Activated CD4-positive, alpha-beta memory T cell treated with anti-CD3 and anti-CD28 coated beads, Interleukin-2, amount 10 ng/mL, durations not matched to agents 7 days and 5 days (primary cell): ENCODE data around the gene EEF2. TPM values are rescaled to one million over a fixed set of nuclear protein-coding genes. Genes with fewer than 3 reads are reported as not detected.
A peak's percentile ranks its signal among the peaks of the same experiment; 100 is the strongest.
"Not testable (repeated sequence)": the region's sequence is repeated elsewhere in the genome, so short reads cannot be mapped to it uniquely, and the experiment has no call there.

Experiments used
- CTCF ChIA-PET: fragments of 350-600 bp; sonication (Branson Sonifier 250); formaldehyde crosslinking; loops from one replicate; lab custom pipeline; 2021; ENCODE audit warnings: antibody characterized with exemption, inconsistent platforms; lab: Charles Lee
- POLR2A ChIA-PET: fragments of 350-600 bp; sonication (Branson Sonifier 250); formaldehyde crosslinking; loops from one replicate; lab custom pipeline; 2021; ENCODE audit warnings: antibody characterized with exemption; lab: Charles Lee
- DNase-seq: peaks from one replicate; pipeline ENCODE4 v3.0.0-alpha.2; 2020
- H3K27ac Mint-ChIP-seq: one replicate; pipeline ENCODE4 v1.8.0; 2021; ENCODE audit warnings: mild to moderate bottlenecking, mixed read lengths
- H3K27me3 Mint-ChIP-seq: one replicate; pipeline ENCODE4 v1.8.0; 2021; ENCODE audit warnings: mixed read lengths
- H3K36me3 Mint-ChIP-seq: one replicate; pipeline ENCODE4 v1.8.0; 2021; ENCODE audit warnings: low read depth, mixed read lengths
- H3K4me1 Mint-ChIP-seq: one replicate; pipeline ENCODE4 v1.8.0; 2021; ENCODE audit warnings: mixed read lengths
- H3K4me3 Mint-ChIP-seq: one replicate; pipeline ENCODE4 v1.8.0; 2021; ENCODE audit warnings: mild to moderate bottlenecking, mixed read lengths
- H3K9me3 Mint-ChIP-seq: one replicate; pipeline ENCODE4 v1.8.0; 2021; ENCODE audit warnings: mixed read lengths
- total RNA-seq, 2 experiments: library from RNA; stranded (reverse); gene quantifications; one replicate each; pipeline ENCODE4 v1.2.3, GENCODE V29; 2021

The EEF2 gene
- total RNA-seq, 2 experiments from 2014 or later, result 1,543 to 1,592 TPM

GRCh38 chr19:4012092-4012974 is 27.1 kb upstream of the EEF2 start:
- CTCF ChIA-PET, result interaction anchor here (1.3 kb wide), 1 partner anchor 25 kb away, joined by 3 read pairs; no protein-coding TSS in a partner anchor
- H3K27ac Mint-ChIP-seq, result no peak overlapping the region
- no peaks in the 10 kb centered on the region for H3K9me3 Mint-ChIP-seq
- H3K4me1 Mint-ChIP-seq, result peaks cover 23% of the 10 kb centered on the region
- H3K27me3 Mint-ChIP-seq, result no peaks in the 10 kb centered on the region
- H3K4me3 Mint-ChIP-seq, result no peak overlapping the region
- POLR2A ChIA-PET, result interaction anchor here (0.9 kb wide), 1 partner anchor 28 kb away, joined by 4 read pairs; no protein-coding TSS in a partner anchor
- H3K36me3 Mint-ChIP-seq, result peaks cover 9% of the 10 kb centered on the region
- no peak for DNase-seq

- H3K4me1 Mint-ChIP-seq, result peaks cover 26% of the 10 kb centered on the region
- H3K4me3 Mint-ChIP-seq, DNase-seq, H3K27me3 Mint-ChIP-seq, H3K27ac Mint-ChIP-seq, H3K9me3 Mint-ChIP-seq, H3K36me3 Mint-ChIP-seq, POLR2A ChIA-PET: not testable (repeated sequence)
- CTCF ChIA-PET, result interaction anchor here (1.3 kb wide), 1 partner anchor 24 kb away, joined by 3 read pairs; no protein-coding TSS in a partner anchor
Observed at GRCh38 chr19:4011430-4011829, 26.2 kb upstream of the EEF2 start.

GRCh38 chr19:4010808-4011110 is 25.5 kb upstream of the EEF2 start:
- H3K4me1 Mint-ChIP-seq, result peaks cover 32% of the 10 kb centered on the region
- peaks cover 9% of the 10 kb centered on the region for H3K36me3 Mint-ChIP-seq
- no peaks in the 10 kb centered on the region for H3K27me3 Mint-ChIP-seq
- ChIA-PET CTCF (no interaction called here), POLR2A (no interaction called here)
- H3K4me3 Mint-ChIP-seq, result no peak overlapping the region
- H3K9me3 Mint-ChIP-seq, result no peaks in the 10 kb centered on the region
- H3K27ac Mint-ChIP-seq, result no peak overlapping the region
- DNase-seq, result no peak

GRCh38 chr19:4009990-4010807 is 24.9 kb upstream of the EEF2 start:
- DNase-seq, result no peak
- H3K36me3 Mint-ChIP-seq, result peaks cover 9% of the 10 kb centered on the region
- POLR2A ChIA-PET, result interaction anchor here (1.4 kb wide), 1 partner anchor 25 kb away, joined by 4 read pairs; the partner anchor contains the start of gene EEF2
- no peaks in the 10 kb centered on the region for H3K27me3 Mint-ChIP-seq
- H3K4me3 Mint-ChIP-seq, result no peak overlapping the region
- CTCF ChIA-PET, result interaction anchor here (1.7 kb wide), 1 partner anchor 25 kb away, joined by 8 read pairs; the partner anchor contains the start of gene EEF2
- no peaks in the 10 kb centered on the region for H3K9me3 Mint-ChIP-seq
- no peak overlapping the region for H3K27ac Mint-ChIP-seq
- H3K4me1 Mint-ChIP-seq, result peaks cover 32% of the 10 kb centered on the region

- peak; percentile 30 for DNase-seq
- peak overlapping the region; percentile 85 for H3K4me3 Mint-ChIP-seq
- POLR2A ChIA-PET, result interaction anchor here (0.6 to 2.8 kb wide), 10 partner anchors 15 to 463 kb away, joined by 3 to 40 read pairs (median 6); partner anchors contain the start of genes DAPK3, EEF2 and YJU2
- H3K4me1 Mint-ChIP-seq, result peaks cover 32% of the 10 kb centered on the region
- CTCF ChIA-PET, result interaction anchor here (1.6 to 3.5 kb wide), 5 partner anchors 18 to 132 kb away, joined by 7 to 48 read pairs (median 10); partner anchors contain the start of gene EEF2
- H3K27ac Mint-ChIP-seq, result peak overlapping the region; percentile 41
- H3K9me3 Mint-ChIP-seq, result no peaks in the 10 kb centered on the region
- H3K36me3 Mint-ChIP-seq, result peaks cover 6% of the 10 kb centered on the region
- no peaks in the 10 kb centered on the region for H3K27me3 Mint-ChIP-seq
Observed at GRCh38 chr19:4007836-4008539, 22.7 kb upstream of the EEF2 start.

- H3K36me3 Mint-ChIP-seq, result no peaks in the 10 kb centered on the region
- POLR2A ChIA-PET, result interaction anchor here (0.6 to 2.8 kb wide), 13 partner anchors 14 to 464 kb away, joined by 3 to 40 read pairs (median 4); partner anchors contain the start of genes DAPK3, EEF2 and YJU2
- no peaks in the 10 kb centered on the region for H3K27me3 Mint-ChIP-seq
- peak within 1 kb of the TSS; percentile 85 for H3K4me3 Mint-ChIP-seq
- no peaks in the 10 kb centered on the region for H3K9me3 Mint-ChIP-seq
- CTCF ChIA-PET, result interaction anchor here (0.7 to 3.5 kb wide), 7 partner anchors 14 to 962 kb away, joined by 3 to 48 read pairs (median 7); partner anchors contain the start of genes EEF2 and KDM4B
- H3K27ac Mint-ChIP-seq, result peak within 1 kb of the TSS; percentile 71
- peak; percentile 96 for DNase-seq
- peaks cover 29% of the 10 kb centered on the region for H3K4me1 Mint-ChIP-seq
Observed at GRCh38 chr19:4007021-4007835, 22.0 kb upstream of the EEF2 start, which contains the start of gene PIAS4. Gene PIAS4 (plus strand): TSS chr19:4007736. CDS start chr19:4007761, 25 bp downstream.

GRCh38 chr19:4005436-4005835 is 20.2 kb upstream of the EEF2 start:
- ChIA-PET CTCF (interaction anchor here (0.7 to 3.5 kb wide), 2 partner anchors 17 to 20 kb away, joined by 4 to 48 read pairs; partner anchors contain the start of gene EEF2), POLR2A (interaction anchor here (0.7 to 1.7 kb wide), 2 partner anchors 15 to 20 kb away, joined by 3 to 4 read pairs; partner anchors contain the start of gene EEF2)
- peak overlapping the region; percentile 44 for H3K4me3 Mint-ChIP-seq
- H3K4me1 Mint-ChIP-seq, result peaks cover 26% of the 10 kb centered on the region
- not testable (repeated sequence) for DNase-seq, H3K9me3 Mint-ChIP-seq, H3K27ac Mint-ChIP-seq, H3K27me3 Mint-ChIP-seq, H3K36me3 Mint-ChIP-seq

GRCh38 chr19:4000798-4001197 is 15.5 kb upstream of the EEF2 start:
- not testable (repeated sequence) for DNase-seq, H3K9me3 Mint-ChIP-seq, H3K4me1 Mint-ChIP-seq, H3K27ac Mint-ChIP-seq, H3K36me3 Mint-ChIP-seq, H3K4me3 Mint-ChIP-seq, H3K27me3 Mint-ChIP-seq
- CTCF ChIA-PET, result interaction anchor here (0.7 to 1.4 kb wide), 2 partner anchors 13 to 297 kb away, joined by 3 to 7 read pairs; no protein-coding TSS in a partner anchor
- POLR2A ChIA-PET, result interaction anchor here (0.9 kb wide), 1 partner anchor 15 kb away, joined by 4 read pairs; the partner anchor contains the start of gene EEF2

- POLR2A ChIA-PET, H3K27me3 Mint-ChIP-seq, DNase-seq, H3K4me1 Mint-ChIP-seq, H3K9me3 Mint-ChIP-seq, H3K36me3 Mint-ChIP-seq, H3K4me3 Mint-ChIP-seq, H3K27ac Mint-ChIP-seq: not testable (repeated sequence)
- CTCF ChIA-PET, result interaction anchor here (1.0 kb wide), 1 partner anchor 8 kb away, joined by 3 read pairs; no protein-coding TSS in a partner anchor
Observed at GRCh38 chr19:3998667-3999412, 13.6 kb upstream of the EEF2 start.

- H3K4me3 Mint-ChIP-seq, result no peak overlapping the region
- DNase-seq, result no peak
- no peaks in the 10 kb centered on the region for H3K9me3 Mint-ChIP-seq
- H3K36me3 Mint-ChIP-seq, result no peaks in the 10 kb centered on the region
- no peak overlapping the region for H3K27ac Mint-ChIP-seq
- POLR2A ChIA-PET, result no interaction called here
- no peaks in the 10 kb centered on the region for H3K27me3 Mint-ChIP-seq
- CTCF ChIA-PET, result no interaction called here
- H3K4me1 Mint-ChIP-seq, result peaks cover 9% of the 10 kb centered on the region
Observed at GRCh38 chr19:3995607-3996006, 10.3 kb upstream of the EEF2 start.

- POLR2A ChIA-PET, result interaction anchor here (0.8 to 1.2 kb wide), 4 partner anchors 14 to 31 kb away, joined by 3 to 4 read pairs (median 4); partner anchors contain the start of gene DAPK3
- H3K36me3 Mint-ChIP-seq, result no peaks in the 10 kb centered on the region
- H3K27ac Mint-ChIP-seq, result peak overlapping the region; percentile 40
- H3K4me3 Mint-ChIP-seq, result no peak overlapping the region
- no peak for DNase-seq
- no peaks in the 10 kb centered on the region for H3K9me3 Mint-ChIP-seq
- CTCF ChIA-PET, result interaction anchor here (0.6 to 2.5 kb wide), 8 partner anchors 9 to 686 kb away, joined by 3 to 13 read pairs (median 4); partner anchors contain the start of genes MRPL54 and PIAS4
- peaks cover 27% of the 10 kb centered on the region for H3K4me1 Mint-ChIP-seq
- no peaks in the 10 kb centered on the region for H3K27me3 Mint-ChIP-seq
Observed at GRCh38 chr19:3990815-3991117, 5.5 kb upstream of the EEF2 start.
